ENCODE data around the gene PDE4D.

The PDE4D gene

GRCh38 chr5:59264013-59264412, 629.5 kb downstream of the PDE4D start:
- no peaks in the 10 kb centered on the region for H3K9me3 ChIP-seq
- no peak overlapping the region for H3K4me3 ChIP-seq
- in situ Hi-C loops (cut with MboI; ENCODE audit: low sequenced_read_pairs) = no loop called here
- H3K4me1 ChIP-seq = no peaks in the 10 kb centered on the region
- 0 out of 2 replicates have a peak, but pooled peaks cover 3% of the 10 kb centered on the region for H3K27me3 ChIP-seq (ENCODE audit: low read depth)
- no peak for DNase-seq (ENCODE audit: low spot score in 2 of 2)
- no peaks in the 10 kb centered on the region for H3K36me3 ChIP-seq (replicated peaks)

- Histone ChIP-seq H3K4me3 (no peak overlapping the region), H3K4me1 (no peaks in the 10 kb centered on the region), H3K36me3 (replicated peaks) (no peaks in the 10 kb centered on the region), H3K27me3 (ENCODE audit: low read depth) (0 out of 2 replicates have a peak, but pooled peaks cover 3% of the 10 kb centered on the region), H3K9me3 (no peaks in the 10 kb centered on the region)
- no peak for DNase-seq (ENCODE audit: low spot score in 2 of 2)
- in situ Hi-C loops (cut with MboI; ENCODE audit: low sequenced_read_pairs) = no loop called here
Observed at GRCh38 chr5:59261969-59262368, 631.6 kb downstream of the PDE4D start.

GRCh38 chr5:59260973-59261372, 632.6 kb downstream of the PDE4D start:
- H3K9me3 ChIP-seq = no peaks in the 10 kb centered on the region
- H3K4me3 ChIP-seq = no peak overlapping the region
- 0 out of 2 replicates have a peak, but pooled peaks cover 3% of the 10 kb centered on the region for H3K27me3 ChIP-seq (ENCODE audit: low read depth)
- no peaks in the 10 kb centered on the region for H3K36me3 ChIP-seq (replicated peaks)
- in situ Hi-C loops (cut with MboI; ENCODE audit: low sequenced_read_pairs) = no loop called here
- no peaks in the 10 kb centered on the region for H3K4me1 ChIP-seq
- DNase-seq (ENCODE audit: low spot score in 2 of 2) = no peak

DNA sequence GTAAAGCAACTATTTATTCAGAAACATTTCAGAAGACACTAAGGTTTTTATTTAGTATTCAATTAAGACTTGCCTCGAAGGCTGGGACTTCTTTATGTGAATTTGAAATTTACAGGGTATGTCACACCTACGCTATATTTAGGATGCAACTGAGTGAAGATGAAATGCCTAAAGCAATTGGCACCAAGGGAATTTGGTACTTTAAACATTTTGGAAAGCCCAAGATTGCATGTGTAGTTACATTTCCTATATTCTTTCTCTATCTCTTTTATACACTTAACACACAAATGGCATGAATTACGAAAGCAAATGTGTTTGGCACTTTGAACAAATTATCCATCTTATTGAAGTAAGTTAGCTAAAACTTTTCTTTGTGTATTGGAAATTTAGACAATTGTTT, 633.3 kb downstream of the PDE4D start:
- DNase-seq (ENCODE audit: low spot score in 2 of 2) = no peak
- in situ Hi-C loops (cut with MboI; ENCODE audit: low sequenced_read_pairs) = no loop called here

GRCh38 chr5:59259237-59259636, 634.3 kb downstream of the PDE4D start:
- in situ Hi-C loops (cut with MboI; ENCODE audit: low sequenced_read_pairs) = no loop called here
- Histone ChIP-seq H3K4me3 (no peak overlapping the region), H3K4me1 (no peaks in the 10 kb centered on the region), H3K9me3 (no peaks in the 10 kb centered on the region), H3K36me3 (replicated peaks) (no peaks in the 10 kb centered on the region), H3K27me3 (ENCODE audit: low read depth) (0 out of 2 replicates have a peak, but pooled peaks cover 3% of the 10 kb centered on the region)
- DNase-seq (ENCODE audit: low spot score in 2 of 2) = no peak

More for the DNA sequence above, 633.3 kb downstream of the PDE4D start:
- Histone ChIP-seq H3K36me3 (replicated peaks) (no peaks in the 10 kb centered on the region), H3K4me3 (no peak overlapping the region), H3K27me3 (ENCODE audit: low read depth) (0 out of 2 replicates have a peak, but pooled peaks cover 3% of the 10 kb centered on the region), H3K4me1 (no peaks in the 10 kb centered on the region), H3K9me3 (no peaks in the 10 kb centered on the region)

GRCh38 chr5:59257488-59258400, 635.8 kb downstream of the PDE4D start:
- DNase-seq (ENCODE audit: low spot score in 2 of 2) = no peak
- Histone ChIP-seq H3K4me1 (no peaks in the 10 kb centered on the region), H3K27me3 (ENCODE audit: low read depth) (0 out of 2 replicates have a peak, but pooled peaks cover 3% of the 10 kb centered on the region), H3K9me3 (no peaks in the 10 kb centered on the region), H3K4me3 (no peak overlapping the region), H3K36me3 (replicated peaks) (no peaks in the 10 kb centered on the region)
- in situ Hi-C loops (cut with MboI; ENCODE audit: low sequenced_read_pairs) = no loop called here

GRCh38 chr5:59256331-59256730, 637.2 kb downstream of the PDE4D start:
- no peaks in the 10 kb centered on the region for H3K4me1 ChIP-seq
- no peak for DNase-seq (ENCODE audit: low spot score in 2 of 2)
- in situ Hi-C loops (cut with MboI; ENCODE audit: low sequenced_read_pairs) = no loop called here
- H3K9me3 ChIP-seq = no peaks in the 10 kb centered on the region
- H3K36me3 ChIP-seq (replicated peaks) = no peaks in the 10 kb centered on the region
- no peak overlapping the region for H3K4me3 ChIP-seq
- 0 out of 2 replicates have a peak, but pooled peaks cover 3% of the 10 kb centered on the region for H3K27me3 ChIP-seq (ENCODE audit: low read depth)

DNA sequence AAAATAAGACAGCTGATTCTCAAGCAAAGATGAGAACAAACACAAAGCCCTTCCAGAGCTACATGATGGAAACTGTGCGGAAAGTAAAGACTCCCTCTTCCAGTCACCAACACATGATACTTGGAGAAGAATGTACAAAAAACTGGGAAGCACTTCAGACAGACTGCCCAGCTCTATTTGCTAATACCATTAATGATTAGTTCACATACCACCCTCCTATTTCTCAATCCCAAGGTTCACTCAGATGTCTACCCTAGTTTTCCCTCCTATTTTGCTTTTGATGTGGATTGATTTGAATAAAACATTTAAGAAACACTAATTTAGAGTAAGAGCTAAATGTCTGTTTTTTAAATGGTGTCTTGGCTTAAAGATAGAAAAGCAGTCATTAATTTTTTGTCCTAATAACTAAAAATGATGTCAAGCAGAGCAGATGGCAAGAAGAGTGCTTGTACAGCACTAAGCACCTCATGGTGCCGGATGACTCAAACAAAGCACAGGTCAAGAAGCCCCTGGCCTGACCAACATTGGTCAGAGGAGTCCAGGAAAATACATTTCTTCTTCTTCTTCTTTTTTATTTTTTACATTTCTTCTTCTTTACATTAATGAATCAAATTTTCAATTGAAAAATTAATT, 639.4 kb downstream of the PDE4D start:
- no peaks in the 10 kb centered on the region for H3K9me3 ChIP-seq
- in situ Hi-C loops (cut with MboI; ENCODE audit: low sequenced_read_pairs) = no loop called here

DNA sequence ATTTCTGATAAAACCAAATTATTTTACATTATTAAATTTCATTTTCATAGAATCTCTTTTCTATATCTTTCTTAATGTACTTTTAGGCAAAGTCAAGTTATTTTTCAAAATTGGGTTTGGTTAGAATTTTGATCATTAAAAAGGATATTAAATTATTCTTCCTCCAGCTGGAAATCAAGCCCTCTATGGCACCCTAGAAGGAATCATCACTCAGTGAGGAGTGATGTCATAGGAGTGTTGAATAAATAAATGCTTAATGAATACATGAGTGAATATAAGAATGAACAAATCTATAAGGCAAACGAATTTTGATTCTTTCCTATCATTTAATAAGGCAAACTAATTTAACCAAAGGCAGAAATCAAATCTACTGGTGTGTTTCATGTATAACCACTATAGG, 639.9 kb downstream of the PDE4D start:
- H3K4me1 ChIP-seq = no peaks in the 10 kb centered on the region
- H3K27me3 ChIP-seq (ENCODE audit: low read depth) = no peaks in the 10 kb centered on the region
- DNase-seq (ENCODE audit: low spot score in 2 of 2) = no peak
- no peaks in the 10 kb centered on the region for H3K36me3 ChIP-seq (replicated peaks)
- in situ Hi-C loops (cut with MboI; ENCODE audit: low sequenced_read_pairs) = no loop called here
- H3K4me3 ChIP-seq = no peak overlapping the region
- H3K9me3 ChIP-seq = no peaks in the 10 kb centered on the region

More for the DNA sequence above, 639.4 kb downstream of the PDE4D start:
- Histone ChIP-seq H3K4me3 (no peak overlapping the region), H3K4me1 (no peaks in the 10 kb centered on the region), H3K27me3 (ENCODE audit: low read depth) (no peaks in the 10 kb centered on the region), H3K36me3 (replicated peaks) (no peaks in the 10 kb centered on the region)
- no peak for DNase-seq (ENCODE audit: low spot score in 2 of 2)

GRCh38 chr5:59251627-59252026, 641.9 kb downstream of the PDE4D start:
- H3K36me3 ChIP-seq (replicated peaks) = no peaks in the 10 kb centered on the region
- DNase-seq (ENCODE audit: low spot score in 2 of 2) = no peak
- no peak overlapping the region for H3K4me3 ChIP-seq
- in situ Hi-C loops (cut with MboI; ENCODE audit: low sequenced_read_pairs) = no loop called here
- no peaks in the 10 kb centered on the region for H3K27me3 ChIP-seq (ENCODE audit: low read depth)
- H3K9me3 ChIP-seq = no peaks in the 10 kb centered on the region
- no peaks in the 10 kb centered on the region for H3K4me1 ChIP-seq

GRCh38 chr5:59249726-59250125, 643.8 kb downstream of the PDE4D start:
- H3K4me1 ChIP-seq = no peaks in the 10 kb centered on the region
- in situ Hi-C loops (cut with MboI; ENCODE audit: low sequenced_read_pairs) = no loop called here
- H3K9me3 ChIP-seq = no peaks in the 10 kb centered on the region
- H3K4me3 ChIP-seq = no peak overlapping the region
- H3K36me3 ChIP-seq (replicated peaks) = no peaks in the 10 kb centered on the region
- DNase-seq (ENCODE audit: low spot score in 2 of 2) = no peak
- no peaks in the 10 kb centered on the region for H3K27me3 ChIP-seq (ENCODE audit: low read depth)

DNA sequence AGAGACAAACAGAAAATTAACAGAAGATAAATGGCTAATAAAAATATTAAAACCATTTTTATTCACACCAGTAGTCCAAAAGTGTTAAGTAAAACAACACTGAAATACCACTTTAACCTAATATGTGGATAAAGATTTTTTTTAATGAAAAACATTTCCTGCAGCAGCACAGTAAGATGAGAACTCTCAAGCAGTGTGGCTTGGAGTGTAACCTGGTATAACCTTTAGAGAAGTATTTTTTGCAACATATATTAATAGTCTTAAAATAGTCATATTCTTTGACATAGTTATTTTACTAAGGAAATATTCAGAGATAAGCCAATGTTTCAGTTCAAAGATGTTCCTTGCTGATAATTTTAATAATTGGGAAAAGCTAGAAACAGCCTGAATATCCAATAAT, 644.4 kb downstream of the PDE4D start:
- no peak overlapping the region for H3K4me3 ChIP-seq
- no peaks in the 10 kb centered on the region for H3K36me3 ChIP-seq (replicated peaks)
- in situ Hi-C loops (cut with MboI; ENCODE audit: low sequenced_read_pairs) = no loop called here
- H3K9me3 ChIP-seq = no peaks in the 10 kb centered on the region
- no peaks in the 10 kb centered on the region for H3K27me3 ChIP-seq (ENCODE audit: low read depth)
- DNase-seq (ENCODE audit: low spot score in 2 of 2) = no peak
- H3K4me1 ChIP-seq = no peaks in the 10 kb centered on the region

GRCh38 chr5:59246882-59247281, 646.6 kb downstream of the PDE4D start:
- Histone ChIP-seq H3K27me3 (ENCODE audit: low read depth) (no peaks in the 10 kb centered on the region), H3K4me1 (no peaks in the 10 kb centered on the region), H3K9me3 (no peaks in the 10 kb centered on the region), H3K4me3 (no peak overlapping the region), H3K36me3 (replicated peaks) (no peaks in the 10 kb centered on the region)
- in situ Hi-C loops (cut with MboI; ENCODE audit: low sequenced_read_pairs) = no loop called here
- DNase-seq (ENCODE audit: low spot score in 2 of 2) = no peak

Measured in HAP-1 (cell line).